HL-60 (cell line): ENCODE measurements around the gene IAH1.

Experiments
- REST ChIP-seq: IDR thresholded peaks from 2 replicates; pipeline ENCODE4 v1.6.1; 2012; ENCODE audit warnings: low read depth; ENCODE audit not compliant: insufficient replicate concordance
- TF ChIP-seq, protein P1 (sequence below): IDR thresholded peaks from one replicate; pipeline ENCODE4 v1.5.1; 2011; ENCODE audit warnings: low read length, control low read depth, inconsistent platforms; ENCODE audit not compliant: insufficient read depth

GRCh38 chr2:9451231-9451630 lies 23.1 kb upstream of the IAH1 start:
- TF ChIP-seq, protein P1, sequence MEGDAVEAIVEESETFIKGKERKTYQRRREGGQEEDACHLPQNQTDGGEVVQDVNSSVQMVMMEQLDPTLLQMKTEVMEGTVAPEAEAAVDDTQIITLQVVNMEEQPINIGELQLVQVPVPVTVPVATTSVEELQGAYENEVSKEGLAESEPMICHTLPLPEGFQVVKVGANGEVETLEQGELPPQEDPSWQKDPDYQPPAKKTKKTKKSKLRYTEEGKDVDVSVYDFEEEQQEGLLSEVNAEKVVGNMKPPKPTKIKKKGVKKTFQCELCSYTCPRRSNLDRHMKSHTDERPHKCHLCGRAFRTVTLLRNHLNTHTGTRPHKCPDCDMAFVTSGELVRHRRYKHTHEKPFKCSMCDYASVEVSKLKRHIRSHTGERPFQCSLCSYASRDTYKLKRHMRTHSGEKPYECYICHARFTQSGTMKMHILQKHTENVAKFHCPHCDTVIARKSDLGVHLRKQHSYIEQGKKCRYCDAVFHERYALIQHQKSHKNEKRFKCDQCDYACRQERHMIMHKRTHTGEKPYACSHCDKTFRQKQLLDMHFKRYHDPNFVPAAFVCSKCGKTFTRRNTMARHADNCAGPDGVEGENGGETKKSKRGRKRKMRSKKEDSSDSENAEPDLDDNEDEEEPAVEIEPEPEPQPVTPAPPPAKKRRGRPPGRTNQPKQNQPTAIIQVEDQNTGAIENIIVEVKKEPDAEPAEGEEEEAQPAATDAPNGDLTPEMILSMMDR: no peak
- no peak for TF ChIP-seq REST
